Measurements from ENCODE around the gene CPXM1.

CPXM1 gene

DNA sequence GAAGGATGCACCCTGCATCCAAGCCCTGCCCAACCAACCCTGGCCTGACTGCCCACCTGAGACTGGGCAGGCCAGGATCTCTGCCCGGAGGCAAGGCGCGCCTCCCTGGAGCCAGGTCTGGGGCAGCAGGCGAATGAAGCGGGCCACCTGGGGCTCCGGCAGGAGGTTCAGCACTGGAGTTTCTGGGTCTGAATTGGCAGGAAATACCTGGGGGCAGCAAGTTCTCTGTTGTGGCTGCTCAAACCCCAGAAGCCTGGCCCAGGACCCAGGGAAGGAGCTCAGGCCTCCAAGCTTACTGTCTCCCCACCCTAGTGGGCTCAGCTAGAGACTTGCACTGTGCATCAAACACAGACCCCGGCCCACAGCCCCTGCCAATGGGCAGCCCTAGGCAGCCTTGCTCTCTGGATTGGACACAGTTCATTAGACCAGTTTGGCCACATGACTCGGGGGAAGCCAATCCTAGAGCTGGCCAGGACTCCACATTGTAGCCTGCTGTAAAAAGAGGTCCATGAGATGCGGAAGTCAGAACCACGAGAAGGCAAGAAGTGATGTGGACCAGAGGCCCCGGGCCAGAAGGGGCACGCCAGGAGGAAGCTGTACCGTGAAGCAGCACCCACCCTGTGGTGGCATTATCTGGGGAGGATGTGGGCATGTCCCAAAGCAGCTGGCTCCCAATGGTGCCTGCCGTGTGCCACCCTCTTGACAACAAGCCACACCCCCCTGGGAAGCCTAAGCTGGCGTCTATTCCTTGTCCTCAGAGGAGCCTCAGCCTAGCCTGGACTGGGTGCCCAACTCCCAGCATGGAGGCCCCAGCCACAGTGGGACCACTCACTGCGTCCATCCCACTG is 3.1 kb downstream of the CPXM1 start:
- no peaks in the 10 kb centered on the region for H3K9me3 ChIP-seq (ENCODE audit: control insufficient read depth, low read depth, low read length)
- H3K27ac ChIP-seq (ENCODE audit: low read length): no peak overlapping the region
- H3K4me3 ChIP-seq (ENCODE audit: low read length): no peak overlapping the region
- H3K27me3 ChIP-seq (ENCODE audit: control insufficient read depth, insufficient read depth, low read length): peaks cover 18% of the 10 kb centered on the region
- H3K36me3 ChIP-seq (ENCODE audit: control insufficient read depth, low read depth, low read length): peaks cover 48% of the 10 kb centered on the region
- H3K4me1 ChIP-seq (ENCODE audit: control insufficient read depth, low read depth, low read length): peaks cover 11% of the 10 kb centered on the region
- no peak overlapping the region for H3K9ac ChIP-seq (ENCODE audit: low read length)

DNA sequence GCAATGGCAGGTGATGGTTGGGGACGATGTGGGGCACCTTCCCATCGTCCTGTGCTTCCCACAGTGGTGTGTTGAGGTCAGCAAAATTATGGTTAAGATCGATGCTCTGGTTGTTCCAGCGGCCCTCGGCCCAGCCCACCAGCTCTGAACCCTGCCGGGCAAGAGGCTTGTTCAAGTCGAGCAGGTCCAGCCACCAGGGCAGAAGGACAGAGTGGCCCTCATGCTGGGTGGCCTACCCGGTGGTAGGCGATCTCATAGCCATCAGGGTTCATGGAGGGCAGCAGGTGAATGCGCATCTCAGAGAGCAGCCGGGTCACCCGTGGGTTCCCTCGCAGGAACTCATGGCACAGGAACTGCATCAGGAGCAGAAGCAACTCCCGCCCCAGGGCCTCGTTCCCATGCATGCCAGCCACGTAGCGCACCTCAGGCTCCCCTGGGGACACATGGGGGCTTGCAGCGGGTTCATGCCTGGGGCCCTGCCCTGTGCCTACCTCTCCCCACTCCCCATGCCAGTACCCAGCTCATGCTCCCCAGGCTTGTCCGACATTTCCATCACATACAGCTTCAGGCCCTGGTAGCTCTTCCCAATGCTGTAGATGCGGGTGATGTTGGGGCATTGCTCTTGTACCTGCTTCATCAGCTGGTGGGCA is 4.3 kb downstream of the CPXM1 start:
- peaks cover 5% of the 10 kb centered on the region for H3K27me3 ChIP-seq (ENCODE audit: control insufficient read depth, insufficient read depth, low read length)
- H3K9ac ChIP-seq (ENCODE audit: low read length): no peak overlapping the region
- no peak overlapping the region for H3K4me3 ChIP-seq (ENCODE audit: low read length)
- H3K4me1 ChIP-seq (ENCODE audit: control insufficient read depth, low read depth, low read length): peaks cover 11% of the 10 kb centered on the region
- H3K36me3 ChIP-seq (ENCODE audit: control insufficient read depth, low read depth, low read length): peaks cover 48% of the 10 kb centered on the region
- no peaks in the 10 kb centered on the region for H3K9me3 ChIP-seq (ENCODE audit: control insufficient read depth, low read depth, low read length)
- no peak overlapping the region for H3K27ac ChIP-seq (ENCODE audit: low read length)

DNA sequence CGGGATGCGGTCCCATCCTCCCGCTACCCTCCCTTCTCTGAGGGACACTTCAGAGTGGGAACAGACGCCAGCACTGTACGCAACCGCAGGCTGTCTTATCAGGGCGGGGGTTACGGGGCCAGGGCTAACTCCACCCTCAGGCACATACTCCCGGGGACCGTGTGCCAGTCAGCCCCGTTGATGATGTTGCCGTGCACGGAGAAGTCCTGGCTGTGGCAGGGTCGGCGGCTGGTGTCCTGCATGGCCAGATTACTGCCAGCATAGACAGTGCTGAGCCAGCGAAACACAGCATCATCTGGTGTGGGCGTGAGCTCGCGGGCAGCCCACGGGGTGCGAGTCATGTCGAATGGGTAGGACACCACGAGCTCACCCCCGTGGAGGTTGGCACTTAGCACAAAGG is 5.0 kb downstream of the CPXM1 start:
- H3K9ac ChIP-seq (ENCODE audit: low read length): no peak overlapping the region
- no peak overlapping the region for H3K4me3 ChIP-seq (ENCODE audit: low read length)
- H3K9me3 ChIP-seq (ENCODE audit: control insufficient read depth, low read depth, low read length): no peaks in the 10 kb centered on the region
- no peaks in the 10 kb centered on the region for H3K27me3 ChIP-seq (ENCODE audit: control insufficient read depth, insufficient read depth, low read length)
- peaks cover 7% of the 10 kb centered on the region for H3K4me1 ChIP-seq (ENCODE audit: control insufficient read depth, low read depth, low read length)
- no peak overlapping the region for H3K27ac ChIP-seq (ENCODE audit: low read length)
- peaks cover 48% of the 10 kb centered on the region for H3K36me3 ChIP-seq (ENCODE audit: control insufficient read depth, low read depth, low read length)

DNA sequence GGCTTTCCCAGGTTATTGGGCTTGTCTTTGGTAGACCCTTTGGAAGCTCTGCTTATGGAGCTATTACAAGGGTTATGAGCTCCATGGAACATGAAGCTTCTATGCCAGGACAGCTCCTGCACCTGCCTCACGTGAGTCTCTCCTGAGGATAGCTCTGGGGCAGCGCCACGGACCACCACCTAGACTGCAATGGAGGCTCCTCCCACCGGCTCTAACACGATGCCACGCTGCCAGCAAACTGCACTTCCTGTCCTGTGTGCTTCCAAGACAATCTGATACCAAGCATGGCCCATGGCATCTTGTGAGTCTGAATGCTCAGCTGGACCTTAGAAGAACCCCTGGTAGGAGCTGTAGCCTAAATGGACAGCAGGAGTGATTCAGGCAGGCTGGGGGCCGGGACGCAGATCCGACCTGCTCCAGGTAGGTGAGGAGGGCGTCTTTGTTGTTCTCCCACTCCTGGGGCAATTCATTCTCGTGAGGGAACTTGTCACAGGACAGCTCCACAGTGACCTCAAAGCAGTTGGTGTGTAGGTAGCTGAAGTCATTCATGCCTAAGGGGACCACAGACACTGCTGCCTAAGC is 5.5 kb downstream of the CPXM1 start:
- Histone ChIP-seq H3K9me3 (ENCODE audit: control insufficient read depth, low read depth, low read length) (no peaks in the 10 kb centered on the region), H3K27me3 (ENCODE audit: control insufficient read depth, insufficient read depth, low read length) (no peaks in the 10 kb centered on the region), H3K36me3 (ENCODE audit: control insufficient read depth, low read depth, low read length) (peaks cover 48% of the 10 kb centered on the region), H3K4me3 (ENCODE audit: low read length) (no peak overlapping the region), H3K4me1 (ENCODE audit: control insufficient read depth, low read depth, low read length) (peaks cover 7% of the 10 kb centered on the region), H3K9ac (ENCODE audit: low read length) (no peak overlapping the region), H3K27ac (ENCODE audit: low read length) (no peak overlapping the region)

DNA sequence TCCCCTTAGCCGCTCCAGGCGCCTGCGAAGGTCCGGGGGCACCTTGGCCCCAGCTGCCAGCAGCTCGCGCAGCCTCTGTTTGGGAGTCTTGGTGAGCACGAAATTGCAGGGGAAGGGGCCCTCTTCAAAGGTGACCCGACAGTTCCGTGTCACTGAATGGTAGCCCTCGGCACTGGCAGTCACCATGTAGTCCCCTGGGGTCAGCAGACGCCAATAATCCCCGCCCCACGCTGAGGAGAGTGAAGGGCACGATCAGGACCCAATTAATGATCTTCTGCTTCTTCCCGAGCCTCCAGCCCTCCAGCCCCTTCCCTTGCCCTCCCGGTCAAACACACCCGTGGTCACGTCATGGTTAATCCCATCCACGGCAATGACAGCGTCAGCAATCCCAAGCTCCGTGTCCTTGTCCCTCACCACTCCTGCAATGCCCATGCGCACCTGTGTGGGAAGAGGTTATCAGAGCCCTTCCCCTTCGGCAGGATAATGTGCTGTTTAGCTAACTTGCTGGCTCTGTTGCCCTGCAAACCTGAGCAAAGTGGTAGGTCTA is 6.2 kb downstream of the CPXM1 start:
- no peak overlapping the region for H3K4me3 ChIP-seq (ENCODE audit: low read length)
- peaks cover 48% of the 10 kb centered on the region for H3K36me3 ChIP-seq (ENCODE audit: control insufficient read depth, low read depth, low read length)
- peaks cover 3% of the 10 kb centered on the region for H3K4me1 ChIP-seq (ENCODE audit: control insufficient read depth, low read depth, low read length)
- no peak overlapping the region for H3K27ac ChIP-seq (ENCODE audit: low read length)
- H3K9me3 ChIP-seq (ENCODE audit: control insufficient read depth, low read depth, low read length): no peaks in the 10 kb centered on the region
- no peaks in the 10 kb centered on the region for H3K27me3 ChIP-seq (ENCODE audit: control insufficient read depth, insufficient read depth, low read length)
- no peak overlapping the region for H3K9ac ChIP-seq (ENCODE audit: low read length)

DNA sequence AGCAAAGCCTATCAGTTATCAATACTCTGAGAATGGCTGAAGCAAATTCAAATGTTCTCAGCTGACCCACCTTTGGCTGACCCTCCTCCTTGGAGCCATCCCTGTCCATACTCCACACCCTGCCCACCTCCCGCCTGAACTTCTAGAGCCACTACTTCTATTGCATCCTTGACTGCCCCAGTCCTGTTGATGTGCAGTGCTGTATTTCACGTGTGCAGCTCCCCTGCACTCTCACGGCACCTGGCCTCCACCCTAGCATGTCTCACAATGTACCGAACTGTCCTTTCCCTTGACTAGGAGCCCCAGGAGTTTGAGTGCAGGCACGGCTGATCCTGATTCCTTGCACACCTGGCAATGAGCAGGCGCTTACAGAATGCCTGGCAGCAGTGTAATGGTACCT is 7.0 kb downstream of the CPXM1 start:
- Histone ChIP-seq H3K9me3 (ENCODE audit: control insufficient read depth, low read depth, low read length) (no peaks in the 10 kb centered on the region), H3K4me3 (ENCODE audit: low read length) (no peak overlapping the region), H3K27ac (ENCODE audit: low read length) (no peak overlapping the region), H3K36me3 (ENCODE audit: control insufficient read depth, low read depth, low read length) (peaks cover 48% of the 10 kb centered on the region), H3K9ac (ENCODE audit: low read length) (no peak overlapping the region), H3K27me3 (ENCODE audit: control insufficient read depth, insufficient read depth, low read length) (no peaks in the 10 kb centered on the region), H3K4me1 (ENCODE audit: control insufficient read depth, low read depth, low read length) (no peaks in the 10 kb centered on the region)

DNA sequence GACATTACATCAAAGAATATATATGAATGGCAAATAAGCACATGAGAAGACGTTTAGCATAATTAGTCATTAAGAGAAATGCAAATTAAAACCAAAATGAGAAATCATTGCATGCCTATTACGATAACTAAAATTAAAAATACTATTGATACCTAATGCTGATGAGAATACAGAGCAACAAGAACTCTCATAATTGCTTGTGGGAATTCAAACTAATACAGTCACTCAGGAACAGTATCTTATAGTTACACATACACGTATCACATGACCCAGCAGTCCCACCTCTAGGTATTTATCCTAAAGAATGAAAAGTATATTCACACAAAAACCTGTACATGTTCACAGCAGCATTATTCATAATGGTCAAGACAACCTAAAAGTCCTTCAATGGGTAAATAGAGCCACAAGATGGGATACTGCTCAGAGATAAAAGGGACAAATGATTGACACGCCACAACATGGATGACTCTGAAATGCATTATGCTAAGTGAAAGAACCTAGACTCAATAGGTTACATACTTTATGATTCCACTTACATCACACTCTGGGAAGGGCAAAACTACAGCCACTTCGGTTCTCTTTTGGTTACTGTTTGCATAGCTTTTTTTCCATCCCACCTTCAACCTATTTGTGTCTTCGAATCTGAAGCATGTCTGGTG is 16.4 kb downstream of the CPXM1 start:
- Histone ChIP-seq H3K9me3 (ENCODE audit: control insufficient read depth, low read depth, low read length) (no peaks in the 10 kb centered on the region), H3K4me1 (ENCODE audit: control insufficient read depth, low read depth, low read length) (no peaks in the 10 kb centered on the region), H3K27ac (ENCODE audit: low read length) (no peak overlapping the region), H3K36me3 (ENCODE audit: control insufficient read depth, low read depth, low read length) (no peaks in the 10 kb centered on the region), H3K27me3 (ENCODE audit: control insufficient read depth, insufficient read depth, low read length) (no peaks in the 10 kb centered on the region), H3K9ac (ENCODE audit: low read length) (no peak overlapping the region), H3K4me3 (ENCODE audit: low read length) (no peak overlapping the region)

DNA sequence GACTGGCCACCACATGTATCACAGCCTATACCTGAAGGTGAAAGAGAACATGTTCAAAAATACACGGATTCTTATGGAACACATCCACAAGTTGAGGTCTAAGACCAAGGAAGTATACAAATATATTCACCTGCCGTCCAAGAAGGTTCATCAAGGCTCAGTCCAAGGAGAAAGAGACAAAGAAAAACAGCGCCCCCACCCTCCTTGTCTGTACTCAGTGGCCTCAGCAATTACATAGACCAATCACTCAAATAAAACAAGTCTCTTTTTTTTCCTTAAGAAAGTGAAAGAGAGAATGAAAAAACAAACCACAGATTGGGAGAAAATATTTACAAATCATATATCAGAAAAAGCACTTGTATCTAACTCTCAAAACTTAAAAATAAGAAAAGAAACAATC is 19.5 kb downstream of the CPXM1 start:
- Histone ChIP-seq H3K36me3 (ENCODE audit: control insufficient read depth, low read depth, low read length) (no peaks in the 10 kb centered on the region), H3K27me3 (ENCODE audit: control insufficient read depth, insufficient read depth, low read length) (no peaks in the 10 kb centered on the region), H3K9ac (ENCODE audit: low read length) (no peak overlapping the region), H3K9me3 (ENCODE audit: control insufficient read depth, low read depth, low read length) (no peaks in the 10 kb centered on the region), H3K27ac (ENCODE audit: low read length) (no peak overlapping the region), H3K4me3 (ENCODE audit: low read length) (no peak overlapping the region), H3K4me1 (ENCODE audit: control insufficient read depth, low read depth, low read length) (no peaks in the 10 kb centered on the region)

DNA sequence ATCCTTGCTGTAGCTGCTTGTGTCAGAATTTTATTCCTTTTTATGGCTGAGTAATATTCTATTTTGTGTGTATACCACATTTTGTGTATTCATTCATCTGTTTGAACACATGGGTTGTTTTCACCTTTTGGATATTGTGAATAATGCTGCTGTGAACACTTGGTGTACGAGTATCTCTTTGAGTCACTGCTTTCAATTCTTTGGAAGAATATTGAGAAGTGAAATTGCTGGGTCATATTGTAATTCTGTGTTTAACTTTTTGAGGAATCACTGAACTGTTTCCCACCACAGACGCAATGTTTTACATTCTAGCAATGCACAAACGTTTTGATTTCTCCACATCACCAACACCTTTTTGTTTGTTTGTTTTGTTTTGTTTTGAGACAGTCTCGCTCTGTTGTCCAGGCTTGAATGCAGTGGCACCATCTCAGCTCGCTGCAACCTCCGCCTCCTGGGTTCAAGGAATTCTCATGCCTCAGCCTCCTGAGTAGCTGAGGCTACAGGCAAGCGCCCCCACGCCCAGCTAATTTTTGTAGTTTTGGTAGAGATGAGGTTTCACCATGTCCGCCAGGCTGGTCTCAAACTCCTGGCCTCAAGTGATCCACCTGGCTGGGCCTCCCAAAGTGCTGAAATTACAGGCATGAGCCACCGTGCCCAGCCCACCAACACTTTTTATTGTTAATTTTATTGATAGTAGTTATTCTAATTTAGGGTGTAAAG is 21.7 kb downstream of the CPXM1 start:
- H3K4me3 ChIP-seq (ENCODE audit: low read length): no peak overlapping the region
- H3K9me3 ChIP-seq (ENCODE audit: control insufficient read depth, low read depth, low read length): no peaks in the 10 kb centered on the region
- no peaks in the 10 kb centered on the region for H3K4me1 ChIP-seq (ENCODE audit: control insufficient read depth, low read depth, low read length)
- no peaks in the 10 kb centered on the region for H3K36me3 ChIP-seq (ENCODE audit: control insufficient read depth, low read depth, low read length)
- no peaks in the 10 kb centered on the region for H3K27me3 ChIP-seq (ENCODE audit: control insufficient read depth, insufficient read depth, low read length)
- no peak overlapping the region for H3K27ac ChIP-seq (ENCODE audit: low read length)
- H3K9ac ChIP-seq (ENCODE audit: low read length): no peak overlapping the region

DNA sequence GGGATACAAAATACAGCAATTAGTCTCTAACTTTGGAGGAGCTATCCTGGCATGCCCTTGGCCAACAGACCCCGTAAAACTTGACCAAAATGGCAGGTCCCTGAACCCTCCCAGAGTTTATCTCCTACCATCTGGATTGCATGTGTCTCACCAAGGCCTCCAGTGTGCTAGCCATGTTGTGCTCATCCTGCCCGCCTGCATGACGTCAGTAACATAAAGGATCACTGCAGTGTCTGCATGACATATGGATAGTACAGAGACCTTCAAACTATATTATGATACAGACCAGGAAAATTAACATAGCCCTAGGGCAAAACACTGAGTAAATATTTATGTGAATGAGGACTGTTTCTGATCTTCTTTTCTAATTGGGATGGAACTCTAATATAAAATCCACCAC is 25.3 kb downstream of the CPXM1 start:
- Histone ChIP-seq H3K27ac (ENCODE audit: low read length) (no peak overlapping the region), H3K4me3 (ENCODE audit: low read length) (no peak overlapping the region), H3K4me1 (ENCODE audit: control insufficient read depth, low read depth, low read length) (no peaks in the 10 kb centered on the region), H3K9ac (ENCODE audit: low read length) (no peak overlapping the region), H3K9me3 (ENCODE audit: control insufficient read depth, low read depth, low read length) (no peaks in the 10 kb centered on the region), H3K36me3 (ENCODE audit: control insufficient read depth, low read depth, low read length) (no peaks in the 10 kb centered on the region), H3K27me3 (ENCODE audit: control insufficient read depth, insufficient read depth, low read length) (no peaks in the 10 kb centered on the region)

DNA sequence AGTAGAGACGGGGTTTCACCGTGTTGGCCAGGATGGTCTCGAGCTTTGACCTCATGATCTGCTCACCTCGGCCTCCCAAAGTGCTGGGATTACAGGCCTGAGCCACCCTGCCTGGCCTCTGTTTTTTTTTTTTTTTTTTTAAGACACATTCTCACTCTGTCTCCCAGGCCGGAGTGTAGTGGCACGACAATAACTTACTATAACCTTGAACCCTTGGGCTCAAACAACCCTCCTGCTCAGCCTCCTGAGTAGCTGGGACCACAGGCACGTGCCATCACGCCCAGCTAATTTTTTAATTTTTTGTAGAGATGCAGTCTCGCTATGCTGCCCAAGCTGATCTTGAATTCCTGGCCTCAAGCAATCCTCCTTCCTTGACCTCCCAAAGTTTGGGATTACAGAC is 26.6 kb downstream of the CPXM1 start:
- Histone ChIP-seq H3K4me3 (ENCODE audit: low read length) (no peak overlapping the region), H3K36me3 (ENCODE audit: control insufficient read depth, low read depth, low read length) (no peaks in the 10 kb centered on the region), H3K27ac (ENCODE audit: low read length) (no peak overlapping the region), H3K4me1 (ENCODE audit: control insufficient read depth, low read depth, low read length) (no peaks in the 10 kb centered on the region), H3K9me3 (ENCODE audit: control insufficient read depth, low read depth, low read length) (no peaks in the 10 kb centered on the region), H3K9ac (ENCODE audit: low read length) (no peak overlapping the region), H3K27me3 (ENCODE audit: control insufficient read depth, insufficient read depth, low read length) (no peaks in the 10 kb centered on the region)

All from iPS-18a (cell line).